Hematopoietic multipotent progenitor cell treated with erythropoietin and hydrocortisone succinate and interleukin-3 and kit ligand, for 6 days (in vitro differentiated cells): ENCODE results near the gene PCNX1.
"Not testable (repeated sequence)": the region's sequence is repeated elsewhere in the genome, so short reads cannot be mapped to it uniquely, and the experiment has no call there.

Experiments
- DNase-seq: peaks from one replicate; pipeline ENCODE4 v3.0.0-alpha.2; 2015

The PCNX1 gene

GRCh38 chr14:71022939-71023338, 115.7 kb downstream of the PCNX1 start:
- no peak for DNase-seq

- DNase-seq, result no peak
Measured at GRCh38 chr14:71029236-71029781, 122.0 kb downstream of the PCNX1 start.

- no peak for DNase-seq
Measured at GRCh38 chr14:71031000-71031399, 123.7 kb downstream of the PCNX1 start.

- DNase-seq, result no peak
Measured at GRCh38 chr14:71036433-71036832, 129.2 kb downstream of the PCNX1 start.

GRCh38 chr14:71048393-71048792, 141.1 kb downstream of the PCNX1 start:
- DNase-seq, result no peak

GRCh38 chr14:71049435-71050133, 142.3 kb downstream of the PCNX1 start:
- no peak for DNase-seq

GRCh38 chr14:71050227-71050823, 143.1 kb downstream of the PCNX1 start:
- peak; percentile 46 for DNase-seq

- DNase-seq, result no peak
Measured at GRCh38 chr14:71054706-71055105, 147.4 kb downstream of the PCNX1 start.

GRCh38 chr14:71056168-71056567, 148.9 kb downstream of the PCNX1 start:
- no peak for DNase-seq

GRCh38 chr14:71060274-71060673, 153.0 kb downstream of the PCNX1 start:
- no peak for DNase-seq

GRCh38 chr14:71060825-71061455, 153.7 kb downstream of the PCNX1 start:
- no peak for DNase-seq

- DNase-seq, result no peak
Measured at GRCh38 chr14:71061458-71061857, 154.2 kb downstream of the PCNX1 start.

- no peak for DNase-seq
Measured at GRCh38 chr14:71062581-71063303, 155.5 kb downstream of the PCNX1 start.

GRCh38 chr14:71063351-71063750, 156.1 kb downstream of the PCNX1 start:
- DNase-seq, result no peak

- DNase-seq, result not testable (repeated sequence)
Measured at GRCh38 chr14:71064747-71065146, 157.5 kb downstream of the PCNX1 start.

- no peak for DNase-seq
Measured at GRCh38 chr14:71070169-71070568, 162.9 kb downstream of the PCNX1 start.

GRCh38 chr14:71071042-71071441, 163.8 kb downstream of the PCNX1 start:
- DNase-seq, result no peak

- no peak for DNase-seq
Measured at GRCh38 chr14:71076462-71077092, 169.3 kb downstream of the PCNX1 start.

- DNase-seq, result no peak
Measured at GRCh38 chr14:71078500-71078899, 171.2 kb downstream of the PCNX1 start.

GRCh38 chr14:71086567-71086966, 179.3 kb downstream of the PCNX1 start:
- DNase-seq, result no peak

- DNase-seq, result no peak
Measured at GRCh38 chr14:71089971-71090370, 182.7 kb downstream of the PCNX1 start.

GRCh38 chr14:71094722-71095121, 187.5 kb downstream of the PCNX1 start:
- DNase-seq, result no peak

GRCh38 chr14:71096947-71097346, 189.7 kb downstream of the PCNX1 start:
- no peak for DNase-seq
